GM12874 (cell line): ENCODE data around the gene CUEDC2.

Experiments used
- CTCF ChIP-seq: IDR thresholded peaks from 2 replicates; pipeline ENCODE4 v1.5.1; 2011; ENCODE audit warnings: low read depth, mild to moderate bottlenecking, control low read depth, low read length, moderate library complexity; ENCODE audit not compliant: insufficient read depth

CUEDC2 gene

GRCh38 chr10:102436312-102436711 lies 3.9 kb upstream of the CUEDC2 start:
- no peak for TF ChIP-seq CTCF

GRCh38 chr10:102435529-102436233 lies 3.3 kb upstream of the CUEDC2 start:
- no peak for TF ChIP-seq CTCF

- TF ChIP-seq CTCF = no peak
Measured at GRCh38 chr10:102435133-102435497, 2.7 kb upstream of the CUEDC2 start.

GRCh38 chr10:102434394-102435132 lies 2.2 kb upstream of the CUEDC2 start:
- no peak for TF ChIP-seq CTCF

- no peak for TF ChIP-seq CTCF
Measured at GRCh38 chr10:102433619-102434046, 1.3 kb upstream of the CUEDC2 start.

GRCh38 chr10:102431452-102432124 lies 786 bp downstream of the CUEDC2 start:
- no peak for TF ChIP-seq CTCF

- no peak for TF ChIP-seq CTCF
Measured at GRCh38 chr10:102429468-102429867, 2.9 kb downstream of the CUEDC2 start.
